GM12801 (cell line): ENCODE results near the gene MAP2K4.

Experiments used
- TF ChIP-seq, protein P1 (sequence below): IDR thresholded peaks from one replicate; pipeline ENCODE4 v1.5.1; 2011; ENCODE audit warnings: control low read depth; ENCODE audit not compliant: insufficient read length; ENCODE audit errors: extremely low read depth

MAP2K4 gene

DNA sequence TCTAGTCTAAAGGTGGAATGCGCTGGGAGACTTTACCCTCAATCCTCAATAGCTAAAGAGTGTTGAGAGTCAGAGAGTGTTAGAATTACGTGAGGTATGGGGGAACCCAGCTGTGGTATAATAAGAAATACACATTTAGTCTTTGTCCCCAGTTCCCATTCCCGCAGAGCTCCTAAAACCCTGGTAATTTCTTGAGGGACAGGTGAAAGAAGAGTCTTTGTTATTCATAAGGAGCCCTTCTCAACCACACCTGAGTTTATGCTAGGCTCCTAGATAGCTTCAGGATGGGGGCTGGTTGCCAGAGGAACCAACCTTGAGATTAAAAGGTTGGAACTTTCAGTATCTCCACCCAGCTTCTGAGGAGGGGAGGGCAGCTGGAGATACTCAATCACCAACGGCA is 29.2 kb upstream of the MAP2K4 start:
- TF ChIP-seq, protein P1, sequence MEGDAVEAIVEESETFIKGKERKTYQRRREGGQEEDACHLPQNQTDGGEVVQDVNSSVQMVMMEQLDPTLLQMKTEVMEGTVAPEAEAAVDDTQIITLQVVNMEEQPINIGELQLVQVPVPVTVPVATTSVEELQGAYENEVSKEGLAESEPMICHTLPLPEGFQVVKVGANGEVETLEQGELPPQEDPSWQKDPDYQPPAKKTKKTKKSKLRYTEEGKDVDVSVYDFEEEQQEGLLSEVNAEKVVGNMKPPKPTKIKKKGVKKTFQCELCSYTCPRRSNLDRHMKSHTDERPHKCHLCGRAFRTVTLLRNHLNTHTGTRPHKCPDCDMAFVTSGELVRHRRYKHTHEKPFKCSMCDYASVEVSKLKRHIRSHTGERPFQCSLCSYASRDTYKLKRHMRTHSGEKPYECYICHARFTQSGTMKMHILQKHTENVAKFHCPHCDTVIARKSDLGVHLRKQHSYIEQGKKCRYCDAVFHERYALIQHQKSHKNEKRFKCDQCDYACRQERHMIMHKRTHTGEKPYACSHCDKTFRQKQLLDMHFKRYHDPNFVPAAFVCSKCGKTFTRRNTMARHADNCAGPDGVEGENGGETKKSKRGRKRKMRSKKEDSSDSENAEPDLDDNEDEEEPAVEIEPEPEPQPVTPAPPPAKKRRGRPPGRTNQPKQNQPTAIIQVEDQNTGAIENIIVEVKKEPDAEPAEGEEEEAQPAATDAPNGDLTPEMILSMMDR, result no peak

DNA sequence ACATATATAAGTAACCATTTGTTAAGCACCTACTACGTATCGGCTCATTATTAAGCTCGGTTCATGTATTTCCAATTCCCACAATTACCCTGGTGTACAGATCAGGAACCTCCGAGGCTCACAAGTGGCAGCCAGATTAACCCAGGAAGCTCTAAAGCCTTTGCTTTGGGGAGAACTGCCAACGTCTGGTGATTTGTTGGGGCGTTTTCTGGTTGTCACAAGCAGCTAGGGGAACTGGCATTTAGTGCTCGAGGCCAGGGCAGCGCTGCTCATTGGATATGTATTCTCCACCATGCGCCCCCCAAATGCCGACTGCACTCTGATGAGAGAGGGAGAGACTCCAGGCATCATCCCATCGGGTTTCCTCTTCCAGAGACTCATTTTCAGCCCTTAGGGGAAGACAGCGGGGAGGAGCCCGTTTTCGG is 23.9 kb upstream of the MAP2K4 start:
- TF ChIP-seq, protein P1, result no peak

DNA sequence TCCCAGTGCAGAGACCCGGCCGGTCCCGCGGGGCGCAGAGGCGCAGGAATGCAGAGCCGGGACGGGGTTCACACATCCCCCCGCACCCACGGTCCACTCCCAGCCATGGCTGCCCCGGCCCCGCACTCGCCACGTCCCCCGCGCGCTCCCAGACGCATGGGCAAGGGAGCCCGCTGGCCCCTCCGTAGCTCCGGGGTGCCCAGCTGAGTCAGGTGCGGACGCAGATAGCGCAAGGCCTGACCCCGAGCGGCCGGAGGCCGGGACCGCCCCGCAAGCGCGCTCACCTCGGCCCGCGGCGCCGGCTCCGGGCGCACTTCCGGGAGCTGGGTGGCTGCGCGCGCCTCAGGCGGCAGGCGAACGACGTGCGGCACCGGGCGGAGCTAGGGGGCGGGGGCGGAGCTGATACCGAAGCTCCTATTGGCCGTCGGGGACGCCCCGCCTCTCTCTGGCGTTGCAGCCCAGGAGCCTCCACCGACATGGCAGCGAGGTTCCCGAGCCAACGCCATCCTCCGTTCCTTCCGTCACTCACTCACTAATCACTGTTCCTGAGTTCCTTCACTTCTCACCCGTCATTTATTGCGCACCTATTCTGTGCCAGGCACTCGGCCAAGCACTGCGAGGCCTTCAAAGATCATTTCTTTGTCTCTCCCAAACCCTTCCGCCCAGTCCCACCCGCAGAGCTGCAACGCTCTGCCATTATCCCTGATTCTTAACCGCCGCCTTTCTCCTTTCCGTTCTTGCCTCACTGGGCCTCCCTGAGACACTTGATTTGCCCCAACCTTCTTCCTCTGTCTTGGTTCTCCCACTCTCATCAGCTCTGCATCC is 23.3 kb upstream of the MAP2K4 start, which contains the start of gene ZNF18:
Gene ZNF18 (minus strand): TSS at position 329 of the 825 bp plus-strand sequence. CDS start 4,646 bp downstream, outside the sequence.
- TF ChIP-seq, protein P1, result no peak

DNA sequence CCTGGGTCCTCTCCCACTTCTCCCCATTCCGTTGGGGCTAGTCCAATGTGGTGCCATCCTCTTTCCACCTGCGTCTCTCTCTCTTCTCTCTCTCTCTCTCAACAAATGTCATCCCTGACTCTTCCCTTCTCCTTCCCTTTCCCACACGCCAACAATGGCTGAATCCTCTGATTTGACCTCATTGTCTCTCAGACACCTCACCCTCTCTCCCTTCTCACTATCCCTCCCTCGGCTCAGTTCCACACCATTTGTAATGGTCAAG is 22.8 kb upstream of the MAP2K4 start:
- TF ChIP-seq, protein P1, result no peak

DNA sequence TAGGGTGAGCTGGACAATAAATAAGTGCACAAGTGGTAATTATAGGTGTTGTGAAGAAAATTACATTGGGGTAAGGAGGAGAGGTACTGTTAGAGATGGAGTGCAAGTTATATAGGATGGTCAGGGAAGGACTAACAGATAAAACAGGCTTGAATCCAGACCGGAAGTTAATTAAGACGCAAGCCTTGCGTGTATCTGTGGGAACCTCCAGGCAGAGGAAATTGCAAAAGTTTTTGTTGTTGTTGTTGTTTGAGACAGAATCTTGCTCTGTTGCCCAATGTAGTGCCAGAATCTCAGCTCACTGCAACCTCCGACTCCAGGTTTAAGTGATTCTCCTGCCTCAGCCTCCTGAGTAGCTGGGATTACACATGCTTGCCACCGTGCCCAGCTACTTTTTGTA is 21.0 kb upstream of the MAP2K4 start:
- TF ChIP-seq, protein P1, result no peak

DNA sequence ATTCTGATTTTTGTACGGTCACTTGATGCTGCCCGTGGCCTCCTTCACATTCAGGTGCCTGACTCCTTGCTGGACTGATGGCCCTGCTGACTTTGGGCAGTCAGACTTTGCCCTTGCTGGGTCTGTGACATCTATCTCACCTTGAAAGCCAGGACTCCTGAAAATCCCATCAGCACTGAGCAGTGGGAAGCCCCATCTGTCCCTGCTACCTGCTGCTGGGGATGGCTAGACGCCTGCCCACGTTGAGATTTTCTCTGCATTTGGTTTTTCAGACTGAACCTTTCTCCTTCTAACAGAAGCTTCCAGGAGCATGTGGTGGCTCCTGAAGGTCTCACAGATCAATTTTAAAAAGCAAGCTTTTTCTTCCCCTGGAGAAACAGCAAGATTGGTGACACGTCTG is 13.2 kb upstream of the MAP2K4 start:
- TF ChIP-seq, protein P1, result no peak

DNA sequence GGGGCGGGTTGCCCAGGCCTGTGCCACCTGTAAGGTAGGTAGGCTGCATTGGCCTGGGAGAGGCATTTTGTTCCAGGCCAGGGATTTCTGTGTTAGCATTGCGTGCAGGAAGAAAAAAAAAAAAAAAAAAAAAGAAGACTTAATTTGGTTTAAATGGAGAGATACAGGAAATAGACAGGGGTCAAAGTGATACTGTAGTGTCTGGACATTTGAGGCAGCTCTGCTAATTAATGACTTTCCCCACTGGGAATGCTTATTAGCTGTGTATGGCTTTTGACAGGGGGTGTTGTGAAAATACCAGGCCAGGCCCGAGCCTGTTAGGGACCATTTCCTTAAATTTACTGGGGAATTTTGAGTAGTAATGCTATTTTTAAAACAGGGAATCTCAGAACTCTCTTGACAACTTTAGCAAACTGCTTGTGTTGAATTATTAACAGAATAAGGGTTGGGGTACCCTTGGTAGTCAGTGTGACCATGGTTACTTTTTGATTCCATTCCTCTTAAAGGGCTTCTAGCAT is 1.0 kb downstream of the MAP2K4 start:
- TF ChIP-seq, protein P1, result no peak
